NCI-H510A (cell line): Measurements from ENCODE around the gene MTX1.

Experiments used
- DNase-seq: peaks from one replicate; lab custom pipeline; 2025; lab: John Stamatoyannopoulos, UW

The MTX1 gene

DNA sequence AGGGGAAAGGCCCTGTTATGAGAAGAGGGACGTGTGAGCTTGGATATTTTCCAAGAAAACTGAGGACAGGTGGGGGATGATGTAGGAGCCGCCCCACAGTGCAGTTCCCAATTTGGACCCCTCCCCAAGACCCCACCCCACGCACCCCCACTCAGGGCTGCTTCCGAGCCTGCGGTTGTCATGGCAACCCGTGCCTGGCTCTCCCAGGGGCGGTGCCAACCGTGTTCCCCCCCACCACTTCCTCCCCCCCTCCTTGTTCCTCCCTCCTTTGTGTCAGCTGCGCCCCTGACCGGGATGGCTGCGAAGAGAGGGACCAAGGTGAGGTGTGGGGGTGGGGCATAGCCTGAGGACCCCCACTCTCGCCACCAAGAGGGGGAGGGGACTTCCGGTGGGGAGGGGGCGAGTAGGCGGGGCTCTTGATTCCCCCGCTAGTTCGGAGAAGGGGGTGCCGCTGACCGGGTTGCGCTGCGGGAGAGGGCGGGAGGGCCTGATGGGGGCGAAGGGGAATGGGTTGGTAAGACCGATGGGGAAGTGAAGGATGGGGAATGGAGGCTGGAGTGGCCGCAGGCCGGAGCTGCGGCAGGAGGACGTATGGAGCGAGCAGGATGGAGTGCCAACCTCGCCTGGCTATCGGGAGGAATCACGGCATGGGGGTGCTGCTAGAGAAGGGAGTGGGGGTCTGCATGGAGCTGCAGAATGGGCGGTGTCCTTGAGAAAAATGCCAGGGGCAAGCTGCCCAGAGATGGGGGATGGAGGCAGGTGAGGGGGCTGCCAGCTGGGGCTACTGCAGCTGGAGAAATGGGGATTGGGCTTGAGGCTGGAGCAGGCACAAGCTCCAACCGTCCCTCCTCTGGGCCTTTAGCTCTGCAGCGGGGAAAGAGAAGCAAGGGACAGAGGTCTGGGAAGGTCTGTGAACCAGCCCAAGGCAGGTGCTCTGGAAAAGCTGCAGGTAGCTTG, 33.9 kb upstream of the MTX1 start:
- DNase-seq: peak; percentile 59

DNA sequence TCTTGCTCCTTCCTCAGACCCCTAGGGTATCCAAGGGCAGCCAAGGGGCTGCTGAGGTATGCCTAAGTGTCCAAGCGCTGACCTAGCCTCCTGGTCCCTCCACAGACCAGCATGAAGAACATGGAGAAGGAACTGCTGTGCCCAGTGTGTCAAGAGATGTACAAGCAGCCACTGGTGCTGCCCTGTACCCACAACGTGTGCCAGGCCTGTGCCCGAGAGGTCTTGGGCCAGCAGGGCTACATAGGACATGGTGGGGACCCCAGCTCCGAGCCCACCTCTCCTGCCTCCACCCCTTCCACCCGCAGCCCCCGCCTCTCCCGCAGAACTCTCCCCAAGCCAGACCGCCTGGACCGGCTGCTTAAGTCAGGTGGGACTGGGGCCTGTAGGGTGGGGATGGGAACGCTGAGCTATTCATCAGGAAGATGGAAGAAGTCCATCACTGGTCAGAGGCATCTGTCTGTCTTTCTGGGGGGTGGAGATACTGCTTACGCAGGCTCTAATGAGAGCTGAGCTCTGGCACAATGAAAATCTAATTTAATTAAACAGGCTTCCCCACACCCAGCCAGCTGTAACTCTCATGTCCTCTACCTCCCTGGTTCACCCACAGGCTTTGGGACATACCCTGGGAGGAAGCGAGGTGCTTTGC, 33.1 kb upstream of the MTX1 start:
- no peak for DNase-seq

GRCh38 chr1:155175927-155176371, 32.5 kb upstream of the MTX1 start:
- DNase-seq: no peak

- peak; percentile 30 for DNase-seq
Observed at GRCh38 chr1:155176544-155177071, 31.9 kb upstream of the MTX1 start.

GRCh38 chr1:155177192-155177917, 31.1 kb upstream of the MTX1 start:
- no peak for DNase-seq

DNA sequence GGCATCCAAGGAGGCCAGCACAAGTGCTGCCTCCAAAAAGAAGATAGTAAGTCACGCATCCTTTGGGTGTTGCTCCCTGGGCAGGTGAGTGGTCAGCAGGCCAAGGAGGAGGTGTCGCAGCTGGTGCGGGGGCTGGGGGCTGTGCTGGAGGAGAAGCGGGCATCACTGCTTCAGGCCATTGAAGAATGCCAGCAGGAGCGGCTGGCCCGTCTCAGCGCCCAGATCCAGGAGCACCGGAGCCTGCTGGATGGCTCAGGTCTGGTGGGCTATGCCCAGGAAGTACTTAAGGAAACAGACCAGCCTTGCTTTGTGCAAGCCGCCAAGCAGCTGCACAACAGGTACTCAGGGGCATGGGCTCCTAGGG, 30.6 kb upstream of the MTX1 start:
- DNase-seq: no peak

GRCh38 chr1:155178441-155179111, 29.9 kb upstream of the MTX1 start:
- no peak for DNase-seq

- no peak for DNase-seq
Observed at GRCh38 chr1:155179112-155180031, 29.1 kb upstream of the MTX1 start.

DNA sequence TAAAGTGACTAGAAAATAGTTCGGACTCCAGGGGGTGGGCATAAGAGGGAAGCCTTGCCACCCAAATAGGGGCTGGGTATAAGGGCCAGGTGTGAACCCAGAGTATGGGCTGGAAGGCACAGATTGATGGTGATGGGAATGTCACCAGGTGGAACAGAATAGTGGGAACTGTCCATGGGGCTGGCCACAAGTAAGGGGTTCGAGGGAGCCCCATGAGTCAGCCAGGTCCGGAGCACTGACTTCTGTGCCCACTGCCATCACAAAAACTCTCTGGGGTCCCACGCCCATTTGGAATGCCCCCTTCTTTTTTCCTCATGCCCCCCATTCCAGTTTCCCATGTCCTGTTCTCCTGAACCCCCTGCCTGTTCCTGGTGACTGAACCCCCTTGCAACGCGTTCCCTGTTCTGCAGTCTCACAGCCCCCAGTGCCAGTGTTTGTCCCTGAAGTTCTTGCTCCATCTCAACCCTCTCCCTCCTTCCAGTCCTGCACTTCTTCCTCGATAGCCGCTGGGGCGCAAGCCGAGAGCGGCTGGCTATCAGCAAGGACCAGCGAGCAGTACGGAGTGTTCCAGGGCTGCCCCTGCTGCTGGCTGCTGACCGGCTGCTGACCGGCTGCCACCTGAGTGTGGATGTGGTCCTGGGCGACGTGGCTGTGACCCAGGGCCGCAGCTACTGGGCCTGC, 27.0 kb upstream of the MTX1 start:
- DNase-seq: no peak

GRCh38 chr1:155182052-155182550, 26.4 kb upstream of the MTX1 start:
- no peak for DNase-seq

DNA sequence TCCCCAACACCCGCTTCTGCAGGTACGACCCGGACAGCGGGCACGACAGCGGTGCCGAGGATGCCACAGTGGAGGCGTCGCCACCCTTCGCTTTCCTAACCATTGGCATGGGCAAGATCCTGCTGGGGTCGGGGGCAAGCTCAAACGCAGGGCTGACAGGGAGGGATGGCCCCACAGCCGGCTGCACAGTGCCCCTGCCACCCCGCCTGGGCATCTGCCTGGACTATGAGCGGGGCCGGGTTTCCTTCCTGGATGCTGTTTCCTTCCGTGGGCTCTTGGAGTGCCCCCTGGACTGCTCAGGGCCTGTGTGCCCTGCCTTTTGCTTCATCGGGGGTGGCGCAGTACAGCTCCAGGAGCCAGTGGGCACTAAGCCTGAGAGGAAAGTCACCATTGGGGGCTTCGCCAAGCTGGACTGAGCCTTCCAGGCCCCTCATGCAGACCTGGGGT, 24.7 kb upstream of the MTX1 start:
- DNase-seq: no peak

DNA sequence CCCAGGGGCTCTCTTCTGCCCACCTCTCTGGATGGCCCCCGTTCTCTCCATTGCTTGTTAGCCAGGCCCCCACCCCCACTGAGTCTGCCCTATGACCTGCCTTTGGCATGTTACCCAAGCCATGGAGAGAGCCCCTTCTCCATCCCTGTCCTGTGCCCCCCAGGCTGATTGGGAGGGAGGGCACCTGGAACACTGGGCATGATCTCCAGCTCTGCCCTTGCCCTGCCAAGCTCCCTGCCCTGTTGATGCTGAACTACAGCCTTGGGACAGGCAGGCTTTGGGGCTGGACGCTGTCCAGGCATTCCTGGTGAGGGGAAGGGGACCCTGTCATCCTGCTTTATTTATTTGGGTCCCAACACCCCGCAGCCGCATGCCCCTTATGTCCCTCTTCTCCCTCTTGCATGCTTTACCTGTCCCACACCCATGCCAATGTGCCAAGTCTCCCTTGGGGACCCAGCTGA, 24.1 kb upstream of the MTX1 start:
- no peak for DNase-seq

- DNase-seq: no peak
Observed at GRCh38 chr1:155184835-155185782, 23.4 kb upstream of the MTX1 start.

- DNase-seq: no peak
Observed at GRCh38 chr1:155185783-155186066, 22.8 kb upstream of the MTX1 start.

DNA sequence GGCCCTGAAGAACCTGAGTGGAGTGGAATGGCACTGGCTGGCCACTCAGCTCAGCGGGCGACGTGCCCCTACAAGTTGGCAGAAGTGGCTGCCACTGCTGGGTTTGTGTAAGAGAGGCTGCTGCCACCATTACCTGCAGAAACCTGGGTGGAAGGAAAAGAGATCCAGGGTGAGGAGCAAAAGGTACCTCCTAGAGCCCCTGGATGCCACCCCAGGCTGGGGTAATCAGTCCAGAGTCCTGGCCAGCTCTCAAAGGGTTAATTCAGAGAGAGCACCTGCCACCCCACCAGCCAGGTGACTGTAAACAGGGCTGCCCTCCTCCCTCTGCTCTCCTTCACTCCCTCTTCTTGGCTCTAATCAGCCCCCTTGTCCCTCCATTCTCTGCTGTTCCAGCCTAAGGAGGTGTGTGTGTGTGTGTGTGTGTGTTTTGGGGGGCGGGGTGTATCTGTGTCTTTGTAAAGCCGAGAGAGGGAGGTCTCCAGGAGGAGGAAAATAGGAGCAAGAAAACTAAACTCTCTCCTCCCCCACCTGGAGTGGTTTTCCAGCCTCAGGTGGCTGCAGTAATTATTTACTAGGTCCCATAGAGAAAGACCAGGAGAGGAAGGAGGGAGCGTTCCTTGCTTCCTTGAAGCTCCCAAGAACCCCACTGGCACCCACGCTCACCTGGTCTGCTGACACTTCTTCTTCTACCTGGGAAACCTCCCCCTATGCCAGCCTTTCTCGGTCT, 22.3 kb upstream of the MTX1 start:
- peak; percentile 52 for DNase-seq

DNA sequence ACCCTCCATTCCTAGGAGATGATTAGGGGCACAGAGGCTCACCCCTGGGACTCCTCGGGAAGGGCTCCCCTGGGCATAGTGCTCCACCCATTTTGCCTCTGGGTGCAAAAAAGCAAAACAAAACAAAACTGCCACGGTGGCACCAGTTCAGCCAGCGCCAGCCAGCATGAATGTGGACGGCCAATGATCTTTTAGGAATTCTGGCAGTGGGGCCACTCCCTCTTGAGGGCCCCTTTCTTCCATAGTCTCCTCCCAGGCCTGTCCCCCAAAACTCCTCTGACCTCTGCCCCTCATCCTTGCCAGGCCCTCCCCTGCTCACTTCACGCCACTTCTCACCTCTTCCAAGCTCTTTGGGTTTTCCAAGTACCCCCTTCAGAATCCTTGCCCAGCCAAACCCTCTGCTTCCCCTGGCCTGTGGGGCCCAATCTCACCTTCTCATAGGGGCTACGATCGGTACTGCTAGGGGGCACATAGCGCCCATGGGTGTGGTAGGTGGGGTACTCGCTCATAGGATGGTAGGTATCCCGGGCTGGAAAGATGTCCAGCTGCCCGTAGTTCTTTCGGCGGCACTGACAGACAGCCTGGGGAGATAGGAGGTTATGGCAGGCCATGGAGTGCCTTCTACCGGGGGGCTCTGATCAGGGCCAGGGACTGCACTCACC, 21.6 kb upstream of the MTX1 start:
- no peak for DNase-seq

- DNase-seq: no peak
Observed at GRCh38 chr1:155187456-155187891, 21.0 kb upstream of the MTX1 start.

DNA sequence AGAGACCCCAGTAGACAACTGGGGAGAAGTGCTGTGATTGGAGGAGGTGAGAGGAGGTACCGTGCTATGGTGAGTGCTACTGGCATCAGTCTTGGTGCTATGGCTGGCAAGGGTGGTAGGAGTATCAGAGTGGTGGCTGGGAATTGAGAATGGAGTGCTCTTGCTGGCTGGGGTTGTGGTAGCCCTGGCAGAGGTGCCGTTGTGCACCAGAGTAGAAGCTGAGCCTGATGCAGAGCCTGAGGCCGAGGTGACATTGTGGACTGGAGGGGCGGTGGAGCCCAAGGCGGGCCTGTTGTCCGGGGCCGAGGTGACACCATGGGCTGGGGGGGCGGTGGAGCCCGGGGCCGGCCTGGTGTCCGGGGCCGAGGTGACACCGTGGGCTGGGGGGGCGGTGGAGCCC, 20.2 kb upstream of the MTX1 start:
- no peak for DNase-seq
